H1 (cell line): ENCODE results near the gene BATF3. TPM values are rescaled to one million over a fixed set of nuclear protein-coding genes. Genes with fewer than 3 reads are reported as not detected.
A peak's percentile ranks its signal among the peaks of the same experiment; 100 is the strongest.

Source experiments
- CTCF ChIA-PET: fragments of 300-600 bp; sonication (Branson Sonifier 250); formaldehyde crosslinking; loops from one replicate; lab custom pipeline; 2021; ENCODE audit not compliant: partially characterized antibody; lab: Charles Lee
- POLR2A ChIA-PET: fragments of 300-600 bp; sonication (Branson Sonifier 250); formaldehyde crosslinking; loops from one replicate; lab custom pipeline; 2021; ENCODE audit warnings: inconsistent platforms; ENCODE audit not compliant: partially characterized antibody; lab: Charles Lee
- DNase-seq, 2 experiments: peaks; one replicate each; pipeline versions ENCODE4 v3.0.0 to v3.0.0-alpha.2; 2010 to 2022; ENCODE audit warnings: low spot score in 2 of 2, low read depth in 1 of 2, mixed read lengths in 1 of 2
- FAIRE-seq: peaks from 2 replicates; lab custom pipeline; 2011; peaks lifted over from hg19 to GRCh38; lab: Jason Lieb, UNC
- H2AFZ ChIP-seq: 2 replicates; pipeline ENCODE4 v1.8.1; 2012; ENCODE audit warnings: low read length, inconsistent platforms
- H2AK5ac ChIP-seq: 2 replicates; pipeline ENCODE4 v1.6.1; 2013; ENCODE audit warnings: low read depth, low read length
- H2BK120ac ChIP-seq: replicated peaks from 2 replicates; pipeline ENCODE3; 2013; ENCODE audit warnings: low read depth, low read length, inconsistent platforms
- H2BK12ac ChIP-seq: 2 replicates; pipeline ENCODE4 v1.6.1; 2013; ENCODE audit warnings: low read depth, low read length
- H2BK15ac ChIP-seq: 2 replicates; pipeline ENCODE4 v1.6.1; 2013; ENCODE audit warnings: low read length
- H2BK20ac ChIP-seq: 2 replicates; pipeline ENCODE4 v1.6.1; 2013; ENCODE audit warnings: low read length
- H2BK5ac ChIP-seq: 2 replicates; pipeline ENCODE4 v1.6.1; 2013; ENCODE audit warnings: low read depth, low read length
- H3K14ac ChIP-seq: 2 replicates; pipeline ENCODE4 v1.6.1; 2013; ENCODE audit warnings: inconsistent platforms; ENCODE audit not compliant: insufficient read length
- H3K18ac ChIP-seq: 2 replicates; pipeline ENCODE4 v1.6.1; 2013; ENCODE audit warnings: low read length; ENCODE audit errors: extremely low read depth
- H3K23ac ChIP-seq: 2 replicates; pipeline ENCODE4 v1.6.1; 2013; ENCODE audit warnings: inconsistent platforms; ENCODE audit not compliant: insufficient read length
- H3K23me2 ChIP-seq: 2 replicates; pipeline ENCODE4 v1.6.1; 2013; ENCODE audit warnings: low read depth, low read length
- H3K27ac ChIP-seq: 2 replicates; pipeline ENCODE4 v1.6.1; 2011; ENCODE audit warnings: low read depth, low read length, inconsistent platforms
- H3K27me3 ChIP-seq, 4 experiments: replicated peaks in 1 of 4; 1 replicate in 1 of 4; 2 replicates in 3 of 4; pipeline versions ENCODE4 v1.6.1 to v1.8.1; 2011 to 2013; ENCODE audit warnings: low read length in 3 of 4, mild to moderate bottlenecking in 3 of 4, inconsistent platforms in 2 of 4, mixed read lengths in 2 of 4, moderate library complexity in 1 of 4; ENCODE audit not compliant: control insufficient read depth in 3 of 4, insufficient read depth in 3 of 4; ENCODE audit errors: extremely low read depth in 1 of 4
- H3K36me3 ChIP-seq, 4 experiments: 2 replicates each; pipeline versions ENCODE4 v1.6.1 to v1.8.1; 2011 to 2013; ENCODE audit warnings: mild to moderate bottlenecking in 4 of 4, low read length in 3 of 4, moderate library complexity in 2 of 4, control low read depth in 1 of 4, inconsistent platforms in 1 of 4; ENCODE audit not compliant: insufficient read depth in 4 of 4, control insufficient read depth in 2 of 4
- H3K4ac ChIP-seq: replicated peaks from 2 replicates; pipeline ENCODE3; 2013; ENCODE audit warnings: low read length, low read depth, mixed read lengths, inconsistent platforms; ENCODE audit not compliant: insufficient read length
- H3K4me1 ChIP-seq, 4 experiments: replicated peaks in 1 of 4; 1 replicate in 1 of 4; 2 replicates in 3 of 4; pipeline versions ENCODE4 v1.6.1 to v1.8.1; 2011 to 2013; ENCODE audit warnings: low read length in 3 of 4, inconsistent platforms in 2 of 4, mixed read lengths in 1 of 4; ENCODE audit not compliant: insufficient read depth in 4 of 4, control insufficient read depth in 3 of 4
- H3K4me2 ChIP-seq, 2 experiments: 2 replicates each; pipeline versions ENCODE4 v1.6.1 to v1.8.1; 2011 to 2013; ENCODE audit warnings: low read depth in 2 of 2, low read length in 2 of 2, control low read depth in 1 of 2, inconsistent platforms in 1 of 2, mild to moderate bottlenecking in 1 of 2; ENCODE audit not compliant: insufficient read depth in 1 of 2
- H3K4me3 ChIP-seq, 4 experiments: fragments of 200-600, 300-600 bp in 1 of 4; sonication (generic), shearing (Covaris generic), sonication (Bioruptor Twin) in 1 of 4; 2 replicates each; pipeline versions ENCODE4 v1.5.1 to v1.8.1; 2011 to 2016; ENCODE audit warnings: low read length in 4 of 4, low read depth in 3 of 4, control low read depth in 2 of 4, inconsistent platforms in 2 of 4, mild to moderate bottlenecking in 2 of 4, mixed read lengths in 1 of 4, moderate library complexity in 1 of 4; ENCODE audit not compliant: insufficient read depth in 2 of 4; ENCODE audit errors: extremely low read depth in 1 of 4
- H3K56ac ChIP-seq: replicated peaks from 2 replicates; pipeline ENCODE3; 2013; ENCODE audit warnings: low read depth, mild to moderate bottlenecking, mixed read lengths, low read length, inconsistent platforms; ENCODE audit not compliant: insufficient read length
- H3K79me1 ChIP-seq: 2 replicates; pipeline ENCODE4 v1.6.1; 2013; ENCODE audit warnings: low read depth, low read length, control low read depth
- H3K79me2 ChIP-seq, 2 experiments: 2 replicates each; pipeline versions ENCODE4 v1.6.1 to v1.8.1; 2012 to 2013; ENCODE audit warnings: low read length in 2 of 2, mild to moderate bottlenecking in 2 of 2, inconsistent platforms in 1 of 2; ENCODE audit not compliant: insufficient read depth in 2 of 2, control insufficient read depth in 1 of 2
- H3K9ac ChIP-seq, 4 experiments: replicated peaks in 1 of 4; 1 replicate in 1 of 4; 2 replicates in 3 of 4; pipeline versions ENCODE4 v1.6.1 to v1.8.1; 2011 to 2013; ENCODE audit warnings: low read depth in 3 of 4, low read length in 3 of 4, control low read depth in 2 of 4, mild to moderate bottlenecking in 2 of 4, moderate library complexity in 2 of 4, inconsistent platforms in 1 of 4; ENCODE audit errors: extremely low read depth in 1 of 4
- H3K9me3 ChIP-seq, 2 experiments: 2 replicates each; pipeline versions ENCODE4 v1.6.1 to v1.8.1; 2012 to 2013; ENCODE audit warnings: mild to moderate bottlenecking in 2 of 2, moderate library complexity in 2 of 2, control low read depth in 1 of 2, inconsistent platforms in 1 of 2, low read depth in 1 of 2, low read length in 1 of 2, mixed read lengths in 1 of 2; ENCODE audit not compliant: insufficient read depth in 2 of 2
- H4K20me1 ChIP-seq, 2 experiments: replicated peaks in 1 of 2; 2 replicates each; pipeline versions ENCODE3 to v1.8.1; 2011 to 2013; ENCODE audit warnings: inconsistent platforms in 2 of 2, low read length in 2 of 2, mild to moderate bottlenecking in 1 of 2; ENCODE audit not compliant: insufficient read depth in 2 of 2, control insufficient read depth in 1 of 2
- H4K5ac ChIP-seq: 2 replicates; pipeline ENCODE4 v1.6.1; 2013; ENCODE audit warnings: low read length, low read depth, mixed read lengths, inconsistent platforms; ENCODE audit not compliant: insufficient read length
- H4K8ac ChIP-seq: 2 replicates; pipeline ENCODE4 v1.8.0; 2013; ENCODE audit warnings: mild to moderate bottlenecking, moderate library complexity, low read length, inconsistent platforms; ENCODE audit not compliant: insufficient read depth; ENCODE audit errors: extremely low read depth
- H4K91ac ChIP-seq: replicated peaks from 2 replicates; pipeline ENCODE3; 2013; ENCODE audit warnings: low read length, mixed read lengths, inconsistent platforms; ENCODE audit not compliant: insufficient read length
- ASH2L ChIP-seq: fragments of 200-600, 300-600 bp; sonication (generic); IDR thresholded peaks from one replicate; pipeline ENCODE4 v1.7.1; 2017; ENCODE audit warnings: low read length
- FOSL1 ChIP-seq: IDR thresholded peaks from 2 replicates; pipeline ENCODE4 v1.6.1; 2011; ENCODE audit warnings: mild to moderate bottlenecking, low read depth, low read length, moderate library complexity; ENCODE audit not compliant: insufficient read depth
- HDAC6 ChIP-seq: IDR thresholded peaks from one replicate; pipeline ENCODE4 v1.7.1; 2012; ENCODE audit warnings: low read depth, mild to moderate bottlenecking, inconsistent platforms, low read length, moderate library complexity
- JUN ChIP-seq: IDR thresholded peaks from 2 replicates; pipeline ENCODE4 v1.6.1; 2011; ENCODE audit warnings: low read depth, mild to moderate bottlenecking, improper control_type of control experiment, low read length
- KDM4A ChIP-seq: IDR thresholded peaks from one replicate; pipeline ENCODE4 v1.7.1; 2012; ENCODE audit warnings: low read depth, mild to moderate bottlenecking, moderate library complexity, low read length, inconsistent platforms; ENCODE audit not compliant: severe bottlenecking
- RBBP5 ChIP-seq: IDR thresholded peaks from 2 replicates; pipeline ENCODE4 v1.7.1; 2012; ENCODE audit warnings: low read depth, mild to moderate bottlenecking, inconsistent platforms, low read length, moderate library complexity, borderline replicate concordance
- RNF2 ChIP-seq: fragments of 200-900, 300-1000 bp; sonication (generic); IDR thresholded peaks from 2 replicates; pipeline ENCODE4 v1.7.1; 2016; ENCODE audit warnings: borderline replicate concordance, low read depth, mild to moderate bottlenecking, antibody characterized with exemption, low read length; ENCODE audit not compliant: poor library complexity, severe bottlenecking; ENCODE audit errors: missing control alignments
- RXRA ChIP-seq: IDR thresholded peaks from 2 replicates; pipeline ENCODE4 v1.6.1; 2011; ENCODE audit warnings: low read depth, mild to moderate bottlenecking, low read length, moderate library complexity; ENCODE audit not compliant: insufficient read depth
- SIN3A ChIP-seq, 2 experiments: IDR thresholded peaks in 1 of 2; conservative IDR thresholded peaks in 1 of 2; 2 replicates each; pipeline ENCODE4 v1.6.1; 2011 to 2012; ENCODE audit warnings: low read length in 2 of 2, improper control_type of control experiment in 1 of 2, low read depth in 1 of 2, mild to moderate bottlenecking in 1 of 2
- SUZ12 ChIP-seq: fragments of 200-600 bp; sonication (generic); IDR thresholded peaks from 2 replicates; pipeline ENCODE4 v1.6.1; 2012; ENCODE audit warnings: mild to moderate bottlenecking, inconsistent platforms, low read length, moderate library complexity, mixed read lengths
- USF2 ChIP-seq: IDR thresholded peaks from 2 replicates; pipeline ENCODE4 v1.6.1; 2011; ENCODE audit warnings: low read length, improper control_type of control experiment
- ZNF274 ChIP-seq: IDR thresholded peaks from 2 replicates; pipeline ENCODE4 v1.7.0; 2012; ENCODE audit warnings: low read length, borderline replicate concordance; ENCODE audit errors: extremely low read depth
- WGBS, 2 experiments: shearing (Covaris generic) in 1 of 2; methylation state at CpG; one replicate each; pipeline versions ENCODE4 v1.1.6 to v1.1.7; 2013 to 2015; ENCODE audit warnings: low lambda C conversion rate in 2 of 2, mixed read lengths in 2 of 2, inconsistent platforms in 1 of 2, low coverage in 1 of 2, missing lambda C conversion rate in 1 of 2; ENCODE audit not compliant: insufficient replicate concordance in 2 of 2, insufficient coverage in 1 of 2, insufficient read length in 1 of 2; ENCODE audit errors: extremely low coverage in 1 of 2, missing lambda C conversion rate in 1 of 2; 5-methylcytosine and 5-hydroxymethylcytosine counted together
- polyA plus RNA-seq, 7 experiments: library from polyadenylated mRNA; depleted of rRNA in 3 of 7; stranded (reverse) in 5 of 7; unstranded in 2 of 7; fragments of >200 nt in 5 of 7; fragments of 200-250 nt in 2 of 7; gene quantifications; 1 replicate in 5 of 7; 2 replicates in 1 of 7; 4 replicates in 1 of 7; pipeline versions ENCODE4 v1.2.1 to v1.2.3, GENCODE V29; 2011 to 2013; ENCODE audit warnings: missing spikeins in 2 of 7, mixed read lengths in 2 of 7
- total RNA-seq: library from RNA; stranded (reverse); fragmentation: NEBNext Ultra II Directional; extraction: Animal tissue kit (Norgen Biotek cat#: 25700); gene quantifications from 2 replicates; pipeline ENCODE4 v1.2.1, GENCODE V29; 2021

The BATF3 gene
- total and polyA plus RNA-seq, 2 of the 8 experiments (the other 6 are each of a cell fraction or from before 2014, with no cell fraction given), result 6.3 TPM

GRCh38 chr1:212677573-212677972 is 22.1 kb downstream of the BATF3 start:
- H2BK15ac ChIP-seq, result no peak overlapping the region
- H3K4me2 ChIP-seq, result no peak overlapping the region
- no peaks in the 10 kb centered on the region for H3K79me1 ChIP-seq
- no peak overlapping the region for H3K4me3 ChIP-seq
- no peak overlapping the region for H3K9ac ChIP-seq
- H4K20me1 ChIP-seq, result no peaks in the 10 kb centered on the region
- H4K8ac ChIP-seq, result no peak overlapping the region
- no peak overlapping the region for H2AK5ac ChIP-seq
- no peak overlapping the region for H2BK5ac ChIP-seq
- no peak overlapping the region for H2BK20ac ChIP-seq
- H4K5ac ChIP-seq, result no peak overlapping the region
- no peaks in the 10 kb centered on the region for H3K9me3 ChIP-seq
- no peaks in the 10 kb centered on the region for H3K36me3 ChIP-seq
- H2BK120ac ChIP-seq, result no peak overlapping the region
- ChIA-PET CTCF (interaction anchor here (0.7 to 3.1 kb wide), 21 partner anchors 9 to 881 kb away, joined by 3 to 23 read pairs (median 4); partner anchors contain the start of genes ATF3 and BATF3), POLR2A (interaction anchor here (1.6 kb wide), 2 partner anchors 16 to 69 kb away, joined by 5 to 6 read pairs; partner anchors contain the start of gene ATF3)
- WGBS, 2 experiments, result 86% methylated on average over 4 of the region's 4 CpGs; no CpG with 5 or more reads in 1 of the 2 experiments
- H3K27me3 ChIP-seq, result no peaks in the 10 kb centered on the region
- H3K23ac ChIP-seq, result no peak overlapping the region
- peak in 1 of 2 experiments; percentile 35 for DNase-seq
- no peak overlapping the region for H2BK12ac ChIP-seq
- H3K27ac ChIP-seq, result no peak overlapping the region
- H3K79me2 ChIP-seq, result no peaks in the 10 kb centered on the region
- no peaks in the 10 kb centered on the region for H3K23me2 ChIP-seq
- no peak for FAIRE-seq
- no peak overlapping the region for H4K91ac ChIP-seq
- no peak overlapping the region for H3K14ac ChIP-seq
- H2AFZ ChIP-seq, result no peak overlapping the region
- H3K4ac ChIP-seq, result no peak overlapping the region
- no peak overlapping the region for H3K18ac ChIP-seq
- no peaks in the 10 kb centered on the region; a peak in 1 of 7 replicates for H3K4me1 ChIP-seq
- H3K56ac ChIP-seq, result no peak overlapping the region
- TF ChIP-seq ZNF274 (no peak), SIN3A (conservative IDR thresholded peaks at IDR 0.05 in 1 of 2, IDR thresholded peaks at IDR 0.05 in 1 of 2; ENCODE audit: low read depth in 1 of 2, low read length in 2 of 2) (no peak), HDAC6 (no peak), ASH2L (no peak), JUN (no peak), FOSL1 (no peak), USF2 (no peak), KDM4A (no peak), RXRA (no peak), RNF2 (no peak), RBBP5 (no peak), SUZ12 (no peak)
